Measurements from ENCODE around the gene MYLK3.
A peak's percentile ranks its signal among the peaks of the same experiment; 100 is the strongest.

The MYLK3 gene

DNA sequence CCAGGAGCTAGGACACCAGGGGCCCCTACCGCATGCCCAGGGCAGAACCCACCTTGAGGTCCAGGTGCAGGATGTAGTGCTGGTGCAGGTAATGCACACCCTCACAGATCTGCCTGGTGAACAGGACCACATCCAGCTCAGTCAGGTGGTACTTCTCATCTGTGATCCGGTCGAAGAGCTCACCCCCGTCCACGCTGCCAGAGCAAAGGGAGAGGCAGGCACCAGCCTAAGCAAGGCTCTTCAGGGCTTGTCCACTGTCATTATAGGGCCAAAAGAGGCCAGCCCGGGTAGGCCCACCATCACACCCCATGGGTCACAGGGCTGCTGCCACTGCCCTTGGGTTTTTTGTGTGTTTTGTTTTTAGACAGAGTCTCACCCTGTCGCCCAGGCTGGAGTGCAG, 21.0 kb downstream of the MYLK3 start:
- DNase-seq, result no peak

DNA sequence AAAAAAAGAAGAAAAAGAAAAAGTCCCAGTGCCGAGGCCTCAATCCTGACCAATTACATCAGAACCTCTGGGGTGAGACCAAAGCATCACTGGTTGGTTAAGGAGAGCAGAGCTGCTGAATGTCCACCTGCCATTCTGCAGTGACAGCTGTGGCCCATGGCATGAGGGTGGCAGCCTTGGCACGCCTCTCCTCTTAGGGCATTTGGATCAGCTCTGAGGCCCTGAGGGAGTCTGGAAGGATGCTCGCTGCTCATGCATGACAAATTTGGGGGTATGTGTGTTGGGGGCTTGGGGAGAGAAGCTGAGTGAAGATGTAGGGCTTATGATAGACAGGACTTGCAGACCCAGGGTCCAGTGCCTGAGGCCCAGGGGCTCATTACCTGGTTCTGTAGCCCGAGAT, 26.3 kb downstream of the MYLK3 start:
- DNase-seq, result no peak

DNA sequence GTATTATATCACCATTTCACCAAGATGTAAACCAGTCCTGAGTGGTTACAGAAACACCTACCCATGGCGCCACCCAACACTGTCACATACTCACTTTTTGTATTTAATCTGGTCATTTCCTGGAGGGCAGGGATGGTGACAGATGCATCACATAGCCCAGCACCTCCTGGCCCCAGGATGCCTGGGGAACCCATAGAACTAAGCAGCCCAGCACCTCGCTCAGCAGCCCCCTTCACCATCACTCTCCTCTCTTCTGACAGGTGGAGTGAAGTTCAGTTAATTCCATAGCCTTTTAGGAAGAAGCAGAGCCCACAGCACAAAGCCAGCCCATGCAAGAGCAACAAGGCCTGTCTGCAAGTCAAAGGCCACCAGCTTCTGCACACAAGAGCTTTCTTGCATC, 27.5 kb downstream of the MYLK3 start:
- DNase-seq, result no peak

DNA sequence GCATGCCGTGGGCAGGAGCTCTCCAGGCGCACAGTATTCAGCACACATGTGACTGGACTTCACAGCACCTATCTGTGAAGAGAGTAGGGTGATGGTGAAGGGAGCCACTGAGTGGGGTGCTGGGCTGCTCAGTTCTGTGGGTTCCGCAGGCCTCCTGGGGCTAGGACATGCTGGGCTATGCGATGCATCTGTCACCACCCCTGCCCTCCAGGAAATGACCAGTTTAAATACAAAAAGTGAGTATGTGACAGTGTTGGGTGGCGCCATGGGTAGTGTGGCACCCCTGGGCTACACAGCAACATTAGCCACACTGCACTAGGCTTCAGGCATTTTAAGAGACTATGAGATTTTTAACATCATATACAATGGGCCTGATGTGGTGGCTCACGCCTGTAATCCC, 28.6 kb downstream of the MYLK3 start:
- no peak for DNase-seq

DNA sequence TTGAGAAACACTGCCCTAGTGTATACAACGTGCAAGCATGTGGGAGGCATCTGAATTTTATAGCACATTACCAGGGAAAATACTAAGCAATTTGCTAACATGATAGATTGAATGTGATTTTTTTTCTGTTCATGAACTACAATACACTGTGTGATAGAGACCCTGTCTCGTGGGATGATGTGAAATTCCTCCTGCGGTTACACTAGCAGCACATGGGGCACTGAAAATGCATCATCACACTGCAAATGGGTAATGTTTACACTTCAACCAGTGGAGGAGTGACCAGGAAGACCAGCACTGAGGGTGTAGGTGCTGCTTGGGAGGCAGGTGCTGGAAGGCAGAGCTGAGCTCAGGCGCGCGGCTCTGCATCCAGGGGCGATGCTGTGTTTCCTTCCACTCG, 29.9 kb downstream of the MYLK3 start:
- DNase-seq, result no peak

DNA sequence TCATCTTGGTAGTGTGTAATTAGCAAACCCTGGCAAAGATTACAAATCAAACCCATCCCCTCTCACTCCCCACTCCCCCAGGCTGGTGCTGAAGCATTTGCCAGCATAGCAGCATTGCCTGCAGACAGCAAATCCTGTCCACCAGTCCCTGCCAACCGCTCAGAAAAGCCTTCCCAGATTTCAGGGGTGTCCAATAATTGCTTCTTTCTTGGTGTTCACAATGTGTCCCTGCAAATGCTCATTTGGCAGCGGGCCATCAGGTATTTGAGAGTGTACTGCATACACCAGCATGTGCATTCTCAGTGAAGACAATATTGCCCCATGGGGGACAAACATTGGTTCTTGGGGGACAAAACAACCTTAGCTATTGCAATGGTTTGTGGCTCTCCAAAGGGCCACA, 30.5 kb downstream of the MYLK3 start:
- DNase-seq, result no peak

DNA sequence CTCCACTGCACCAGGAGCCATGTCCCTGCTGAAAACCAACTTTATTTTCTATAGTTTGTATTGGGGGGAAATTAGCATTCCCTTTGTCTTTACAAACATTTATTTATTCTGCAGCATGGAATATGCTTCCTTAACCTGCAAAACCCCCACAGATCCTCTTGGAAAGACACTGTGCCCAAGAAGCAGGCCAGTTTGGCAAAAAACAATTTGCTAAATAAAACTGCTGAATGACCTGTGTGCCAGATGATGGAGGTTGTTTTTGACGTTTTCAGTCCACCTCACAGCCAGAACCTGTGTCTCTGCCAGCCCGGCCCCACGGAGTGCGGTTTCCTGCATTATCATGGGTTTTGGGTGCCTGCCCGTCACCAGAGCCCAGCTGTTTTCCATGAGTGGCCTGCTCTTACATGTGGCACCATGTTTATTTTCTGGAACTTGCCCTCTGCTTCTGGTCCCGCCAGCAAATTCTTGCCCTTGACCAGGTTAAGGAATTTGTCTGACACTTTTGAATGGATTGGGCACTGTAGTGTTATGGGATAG, 32.3 kb downstream of the MYLK3 start:
- no peak for DNase-seq

DNA sequence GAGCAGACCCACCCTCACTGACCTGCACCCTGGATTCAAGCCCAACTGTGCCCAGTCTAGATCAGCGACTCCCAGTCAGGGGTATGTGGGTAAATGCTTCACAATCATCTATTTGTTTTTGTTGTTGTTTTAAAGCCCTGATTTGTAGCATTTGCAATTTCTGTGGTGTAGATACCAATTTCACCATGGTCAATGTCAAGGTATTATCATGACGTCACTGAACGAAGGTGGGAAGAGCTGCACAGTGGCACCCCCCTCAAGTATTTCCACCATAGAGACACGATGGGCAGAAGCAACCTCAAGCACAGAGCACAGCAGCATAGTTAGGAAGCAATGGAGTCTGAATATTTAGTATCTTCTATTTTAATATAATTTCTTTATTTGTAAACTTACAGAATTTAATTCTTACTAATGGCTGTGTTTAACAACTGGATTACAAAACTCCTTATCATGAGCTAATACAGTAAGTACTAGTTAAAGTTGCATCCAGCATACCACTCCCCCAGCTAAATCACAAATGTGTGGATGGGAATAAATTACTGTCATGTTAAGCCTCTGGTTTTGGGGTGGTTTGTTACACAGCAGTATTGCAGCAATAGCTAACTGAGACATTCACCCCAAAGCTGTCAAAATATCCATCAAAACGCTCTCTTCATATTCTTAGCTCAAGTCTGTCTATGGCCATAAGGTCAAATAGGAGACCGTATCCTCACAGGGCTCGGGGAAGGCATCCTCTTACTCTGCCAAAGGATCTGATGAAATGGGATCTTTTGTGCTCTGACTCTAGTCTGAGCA, 33.1 kb downstream of the MYLK3 start:
- no peak for DNase-seq

DNA sequence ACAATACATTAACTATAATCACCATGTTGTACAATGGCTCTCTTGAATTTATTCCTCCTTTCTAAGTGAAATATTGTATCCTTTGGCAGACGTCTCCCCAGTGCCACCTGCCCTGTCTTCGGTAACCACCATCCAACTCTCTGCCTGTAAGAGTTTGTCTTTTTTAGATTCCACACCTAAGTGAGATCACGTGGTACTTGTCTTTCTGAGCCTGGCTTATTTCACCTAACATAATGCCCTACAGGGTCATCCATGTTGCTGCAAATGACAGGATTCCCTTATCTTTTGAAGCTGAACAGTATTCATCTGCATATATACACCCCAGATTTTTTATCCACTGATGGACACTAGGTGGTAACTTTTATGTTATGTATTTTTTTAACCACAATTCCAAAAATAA, 34.5 kb downstream of the MYLK3 start:
- DNase-seq, result no peak

DNA sequence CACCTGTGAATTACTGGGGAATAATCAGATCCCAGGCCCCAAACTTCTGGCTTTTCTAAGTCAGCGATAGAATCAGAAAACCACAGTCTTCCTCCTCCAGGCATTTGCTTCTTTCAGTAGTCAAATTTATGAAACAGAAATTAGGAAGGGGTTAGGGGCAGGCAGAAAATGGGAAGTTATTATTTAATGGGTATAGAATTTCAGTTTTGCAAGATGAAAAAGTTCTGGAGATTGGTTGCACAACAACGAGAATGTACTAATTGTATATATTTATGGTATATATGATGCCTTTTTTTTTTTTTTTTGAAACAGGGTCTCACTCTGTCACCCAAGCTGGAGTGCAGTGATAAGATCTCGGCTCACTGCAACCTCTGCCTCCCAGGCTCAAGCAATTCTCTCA, 35.2 kb downstream of the MYLK3 start:
- no peak for DNase-seq

DNA sequence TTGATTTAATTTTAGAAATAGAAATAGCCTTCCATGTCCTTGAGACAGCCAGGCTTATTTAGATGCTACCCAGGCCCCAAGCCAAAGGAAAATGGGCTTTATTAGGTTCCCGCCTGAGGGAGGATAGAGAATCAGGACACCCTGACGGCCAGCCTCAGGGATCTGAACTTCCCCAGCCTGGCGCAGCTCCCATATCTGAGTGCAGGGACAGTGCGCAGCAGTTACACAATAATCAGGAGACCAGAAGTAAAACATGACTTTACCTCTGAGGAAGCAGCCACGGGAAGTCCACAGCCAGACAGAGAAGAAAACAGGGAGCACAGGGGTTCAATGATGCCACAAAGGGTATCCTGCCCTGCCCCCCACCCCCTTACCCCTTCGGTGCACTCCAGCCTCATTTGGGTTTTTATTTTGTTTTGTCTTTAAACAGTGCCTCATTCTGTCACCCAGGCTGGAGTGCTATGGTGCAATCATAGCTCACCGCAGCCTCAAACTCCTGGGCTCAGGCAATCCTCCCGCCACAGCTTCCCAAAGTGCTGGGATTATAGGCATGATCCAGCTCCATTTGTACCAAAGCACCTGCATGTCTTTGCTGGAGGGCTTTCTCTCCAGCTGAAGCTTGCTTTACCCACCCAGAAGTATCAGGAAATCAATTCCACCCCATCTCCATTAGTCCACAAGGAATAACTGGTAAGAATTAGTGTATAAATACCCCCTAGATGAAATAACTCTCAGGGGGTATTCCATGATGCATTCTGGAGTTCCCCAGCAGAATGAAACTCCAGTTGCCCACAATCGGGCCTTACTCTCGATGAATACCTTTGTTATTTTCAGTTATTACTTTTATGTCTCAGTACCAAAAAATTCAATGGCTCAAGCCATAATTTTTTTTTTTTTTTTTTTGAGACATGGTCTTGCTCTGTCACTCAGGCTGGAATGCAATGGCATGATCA, 36.8 kb downstream of the MYLK3 start:
- DNase-seq, result no peak

DNA sequence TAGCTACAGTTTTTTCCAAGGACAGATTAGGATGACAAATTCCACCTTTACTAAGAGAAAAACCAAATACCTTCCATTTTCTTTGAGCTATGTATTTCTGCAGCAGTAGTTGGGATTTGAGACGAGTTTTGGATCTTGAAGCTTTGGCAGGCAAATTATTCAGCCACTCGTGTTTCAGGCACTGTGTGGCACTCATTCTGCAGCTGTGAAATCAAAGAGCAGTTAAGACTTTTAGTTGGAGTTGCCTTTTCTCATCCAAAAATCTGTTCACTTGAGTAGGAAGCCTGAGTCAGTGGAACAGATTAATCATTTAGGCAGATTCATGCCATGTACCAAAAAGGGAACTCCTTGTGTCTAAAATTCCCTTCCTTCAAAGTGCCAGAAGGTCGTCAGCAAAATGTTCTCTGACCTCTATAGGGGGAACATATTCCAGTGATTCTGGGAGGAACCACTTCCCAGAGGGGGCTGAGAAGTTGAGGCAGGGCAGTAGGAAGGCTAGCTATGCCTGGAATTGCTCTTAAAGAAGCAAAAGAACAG, 38.6 kb downstream of the MYLK3 start:
- DNase-seq, result no peak

DNA sequence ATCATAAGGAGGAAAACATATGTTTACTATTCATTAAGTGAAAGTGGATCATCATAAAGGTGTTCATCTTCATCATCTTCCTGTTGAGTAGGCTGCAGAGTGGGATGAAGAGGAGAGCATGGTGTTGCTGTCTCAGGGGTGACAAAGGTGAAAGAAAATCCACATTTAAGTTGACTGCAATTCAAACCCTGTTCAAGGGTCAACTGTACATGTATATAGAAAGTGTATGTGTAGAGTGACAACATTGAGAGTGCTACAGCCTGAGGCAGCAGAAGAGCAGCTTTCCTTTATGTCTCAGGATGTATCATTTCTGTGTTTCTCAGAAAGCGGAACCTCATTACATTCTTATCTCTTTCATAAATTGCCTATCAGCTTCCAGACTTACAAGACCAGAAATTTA, 41.5 kb downstream of the MYLK3 start:
- DNase-seq, result no peak

DNA sequence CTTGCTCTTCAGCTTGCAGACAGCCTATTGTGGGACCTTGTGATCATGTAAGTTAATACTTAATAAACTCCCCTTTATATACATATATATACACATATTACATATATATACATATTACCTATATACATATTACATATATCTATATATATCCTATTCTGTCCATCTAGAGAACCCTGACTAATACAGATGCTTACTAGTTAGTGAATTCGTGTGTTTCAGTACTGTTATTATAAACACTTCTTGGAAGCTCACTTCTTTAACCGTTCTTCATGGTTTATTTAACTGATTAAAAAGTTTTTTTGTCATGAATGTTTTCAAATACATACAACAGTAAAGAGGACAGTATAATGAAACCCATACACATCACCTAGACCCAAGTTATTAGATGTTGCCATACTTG, 46.1 kb downstream of the MYLK3 start:
- no peak for DNase-seq

DNA sequence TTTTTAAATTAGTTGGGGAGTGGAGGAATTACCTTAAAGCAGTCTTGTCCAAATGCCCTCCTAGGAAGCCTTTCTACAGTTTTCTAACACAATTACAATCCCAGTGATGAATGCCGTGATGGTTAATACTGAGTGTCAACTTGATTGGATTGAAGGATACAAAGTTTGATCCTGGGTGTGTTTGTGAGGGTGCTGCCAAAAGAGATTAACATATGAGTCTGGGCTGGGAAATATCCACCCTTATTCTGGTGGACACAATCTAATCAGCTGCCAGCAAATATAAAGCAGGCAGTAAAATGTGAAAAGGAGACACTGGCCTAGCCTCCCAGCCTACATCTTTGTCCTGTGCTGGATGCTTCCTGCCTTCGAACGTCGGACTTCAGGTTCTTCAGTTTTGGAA, 46.5 kb downstream of the MYLK3 start:
- no peak for DNase-seq

DNA sequence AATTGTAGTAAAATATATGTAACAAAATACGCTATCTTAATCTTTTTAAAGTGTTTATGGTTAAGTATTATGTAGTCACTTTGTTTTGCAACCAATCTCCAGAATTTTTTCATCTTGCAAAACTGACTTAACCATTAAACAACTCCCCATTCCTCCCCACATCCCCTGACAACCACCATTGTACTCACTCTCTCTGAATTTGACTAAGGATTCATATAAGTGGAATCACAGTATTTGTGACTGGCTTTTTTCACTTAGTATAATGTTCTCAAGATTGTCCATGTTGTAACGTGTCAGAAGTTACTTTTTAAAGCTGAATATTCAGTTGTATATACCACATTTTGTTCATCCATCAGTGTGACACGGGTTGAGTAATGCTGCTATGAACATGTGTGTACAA, 48.1 kb downstream of the MYLK3 start:
- DNase-seq, result no peak

DNA sequence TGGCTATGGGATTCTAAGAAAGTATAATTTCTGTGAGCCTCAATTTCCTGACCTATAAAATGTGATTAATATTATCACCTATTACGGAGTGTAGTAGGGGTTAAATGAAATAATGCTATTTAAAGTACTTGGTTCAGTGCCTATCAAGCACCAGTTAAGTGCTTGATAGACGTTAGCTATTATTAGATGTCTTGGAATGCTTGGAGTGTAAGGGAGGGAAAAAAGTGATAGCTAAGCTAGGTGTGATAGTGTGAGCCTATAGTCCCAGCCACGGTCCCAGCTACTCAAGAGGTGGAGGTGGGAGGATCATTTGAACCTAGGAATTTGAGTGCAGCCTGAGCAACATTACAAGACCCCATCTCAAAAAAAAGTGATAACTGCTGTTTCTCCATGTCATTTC, 51.2 kb downstream of the MYLK3 start:
- DNase-seq, result no peak

DNA sequence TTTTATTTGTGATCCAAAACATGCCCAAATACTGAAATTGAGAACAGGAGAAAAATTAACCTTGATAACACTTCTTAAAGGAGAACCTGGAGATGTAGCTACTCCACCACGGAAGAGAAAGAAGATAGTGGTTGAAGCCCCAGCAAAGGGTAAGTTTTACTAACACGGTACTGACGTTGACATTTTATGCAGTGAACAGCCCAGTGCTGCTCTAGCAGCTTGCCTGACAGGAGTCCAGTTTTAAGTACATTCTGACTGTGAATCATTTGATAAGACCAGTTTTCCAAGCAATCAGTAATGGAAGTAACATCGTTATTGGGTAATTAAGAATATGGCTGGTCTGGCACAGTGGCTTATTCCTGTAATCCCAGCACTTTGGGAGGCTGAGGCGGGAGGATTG, 52.2 kb downstream of the MYLK3 start:
- DNase-seq, result no peak

DNA sequence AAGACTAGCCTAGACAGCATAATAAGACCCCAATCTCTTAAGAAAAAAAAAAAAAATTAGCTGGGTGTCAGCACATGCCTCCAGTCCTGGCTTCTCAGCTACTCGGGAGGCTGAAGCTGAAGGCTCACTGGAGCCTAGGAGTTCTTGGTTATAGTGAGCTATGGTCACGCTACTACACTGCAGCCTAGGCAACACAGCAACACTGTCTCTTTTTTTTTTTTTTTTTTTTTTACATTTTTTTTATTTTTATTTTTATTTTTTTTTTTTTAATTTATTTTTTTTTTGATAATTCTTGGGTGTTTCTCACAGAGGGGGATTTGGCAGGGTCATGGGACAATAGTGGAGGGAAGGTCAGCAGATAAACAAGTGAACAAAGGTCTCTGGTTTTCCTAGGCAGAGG, 54.5 kb downstream of the MYLK3 start:
- DNase-seq, result no peak

DNA sequence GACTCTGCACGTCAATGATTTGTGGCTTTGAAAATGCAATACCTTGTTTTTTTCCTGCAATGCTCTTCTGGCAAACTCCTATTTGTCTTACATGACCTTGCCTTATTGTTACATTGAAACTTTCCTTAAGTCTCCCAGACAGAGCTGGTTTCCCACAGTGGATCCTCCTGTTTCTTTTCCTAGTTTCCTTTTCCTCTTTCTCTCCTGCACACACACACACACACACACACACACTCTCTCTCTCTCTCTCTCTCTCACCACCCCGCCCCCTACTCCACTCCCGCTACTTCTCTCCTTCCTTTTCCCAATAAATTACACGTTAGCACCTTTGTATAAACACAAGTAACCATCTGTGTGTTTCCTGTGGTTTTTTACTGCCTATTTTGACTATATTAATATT, 56.4 kb downstream of the MYLK3 start:
- DNase-seq, result peak; percentile 10

DNA sequence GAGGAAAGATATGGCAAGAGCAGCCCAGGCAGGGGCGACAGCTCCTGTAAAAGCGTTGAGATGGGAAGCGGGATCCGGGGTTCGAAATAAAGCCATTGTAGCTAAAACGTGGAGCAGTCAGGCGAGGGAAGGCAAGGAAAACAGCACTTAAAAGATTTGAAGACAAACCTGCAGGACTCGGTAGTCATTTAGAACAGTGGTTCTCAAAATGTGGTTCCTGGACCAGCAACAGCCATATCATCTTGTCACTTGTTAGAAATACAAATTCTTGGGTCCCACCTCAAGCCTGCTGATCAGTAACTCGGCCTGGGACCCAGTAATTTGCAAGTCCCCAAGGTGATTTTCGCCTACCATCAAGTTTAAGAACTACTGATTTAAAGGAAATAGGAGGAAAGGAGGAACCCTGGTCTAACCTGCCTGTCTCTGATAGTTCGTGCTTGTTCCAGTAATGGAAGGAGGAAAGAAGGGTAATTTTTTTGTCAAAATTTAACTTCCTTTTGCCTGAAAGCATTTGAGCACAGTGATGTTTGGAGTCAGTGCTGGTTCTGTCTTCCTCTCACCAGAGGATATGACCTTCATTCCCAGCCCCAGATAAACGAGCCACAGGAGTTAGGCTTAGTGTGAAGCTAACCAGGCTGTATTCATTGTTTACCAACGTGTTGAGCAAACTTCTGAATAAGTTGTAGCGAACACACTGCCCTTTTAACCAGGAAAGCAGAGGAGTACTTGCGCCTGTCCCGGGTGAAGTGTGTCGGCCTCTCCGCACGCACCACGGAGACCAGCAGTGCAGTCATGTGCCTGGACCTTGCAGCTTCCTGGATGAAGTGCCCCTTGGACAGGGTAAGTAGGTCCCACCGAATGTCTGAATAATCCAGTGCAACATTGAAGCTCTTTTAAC, 57.6 kb downstream of the MYLK3 start:
- peak; percentile 14 for DNase-seq

Data from fibroblast of skin of abdomen (primary cell).